Stimulated activated CD8-positive, alpha-beta memory T cell treated with anti-CD3 and anti-CD28 coated beads, Interleukin-2, amount 100 ng/mL, for 1 hour (primary cell): ENCODE measurements around the gene RNF126.

Source experiments
- DNase-seq, 2 donors: peaks; one replicate each; pipeline ENCODE4 v3.0.0-alpha.2; 2020; ENCODE audit warnings: low read depth in 2 of 2

RNF126 gene

DNA sequence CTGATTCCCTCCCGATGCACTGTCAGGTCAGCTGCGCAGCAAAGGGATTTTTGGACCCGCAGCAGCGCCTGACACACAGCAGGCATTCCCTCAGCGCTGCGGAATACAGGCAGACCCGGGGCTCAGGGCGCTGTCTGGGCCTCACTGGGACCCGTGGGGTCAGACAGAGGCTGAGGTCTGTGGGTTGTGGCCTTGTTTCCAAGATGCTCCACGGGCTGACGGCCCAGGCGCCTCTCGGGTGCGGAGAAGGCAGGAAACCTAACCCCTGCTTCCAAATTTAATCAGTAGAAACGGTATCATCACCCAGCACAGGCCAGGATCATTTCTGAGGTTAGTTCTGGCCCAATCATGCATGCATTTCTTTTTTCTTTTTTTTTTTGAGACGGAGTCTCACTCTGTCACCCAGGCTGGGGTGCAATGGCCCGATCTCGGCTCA, 686 bp upstream of the RNF126 start:
- DNase-seq = no peak

GRCh38 chr19:662207-662961, 630 bp downstream of the RNF126 start:
- DNase-seq = peak in 1 of 2 donors; percentile 52

DNA sequence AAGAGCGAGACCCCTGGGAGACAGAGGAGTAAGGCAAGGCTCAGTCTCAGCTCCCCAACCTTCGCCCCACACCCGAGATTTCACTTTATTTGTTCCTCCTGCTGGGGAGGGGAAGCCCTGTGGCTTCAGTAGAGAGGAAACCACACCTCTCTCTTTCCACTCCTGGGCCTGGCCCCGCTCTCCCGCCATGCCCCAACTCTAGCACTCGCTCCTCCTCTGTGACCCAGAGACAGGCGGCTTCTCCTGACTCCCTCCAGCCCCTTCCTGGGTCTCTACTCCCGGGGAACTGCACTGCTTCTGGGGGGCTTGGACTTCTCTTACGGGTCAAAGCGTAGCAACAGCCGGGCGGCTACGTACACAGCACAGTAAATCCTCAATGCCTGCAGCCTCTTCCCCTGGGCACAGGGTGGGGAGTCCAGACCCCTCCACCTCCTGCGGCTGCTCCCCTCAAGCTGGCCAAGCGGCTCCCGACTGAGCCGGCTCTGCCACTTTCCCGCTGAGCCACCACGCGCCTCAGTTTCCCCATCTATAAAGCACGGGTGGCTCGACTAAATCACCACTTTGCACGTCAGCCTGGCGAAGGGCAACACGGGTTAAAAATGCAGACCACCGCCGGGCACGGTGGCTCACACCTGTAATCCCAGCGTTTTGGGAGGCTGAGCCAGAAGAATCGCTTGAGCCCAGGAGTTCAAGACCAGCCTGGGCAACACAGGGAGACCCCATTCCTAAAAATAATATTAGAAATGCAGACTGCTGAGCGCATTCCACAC, 1.4 kb downstream of the RNF126 start:
- peak; percentile 50 to 55 for DNase-seq

GRCh38 chr19:660793-661426, 2.1 kb downstream of the RNF126 start:
- no peak for DNase-seq

DNA sequence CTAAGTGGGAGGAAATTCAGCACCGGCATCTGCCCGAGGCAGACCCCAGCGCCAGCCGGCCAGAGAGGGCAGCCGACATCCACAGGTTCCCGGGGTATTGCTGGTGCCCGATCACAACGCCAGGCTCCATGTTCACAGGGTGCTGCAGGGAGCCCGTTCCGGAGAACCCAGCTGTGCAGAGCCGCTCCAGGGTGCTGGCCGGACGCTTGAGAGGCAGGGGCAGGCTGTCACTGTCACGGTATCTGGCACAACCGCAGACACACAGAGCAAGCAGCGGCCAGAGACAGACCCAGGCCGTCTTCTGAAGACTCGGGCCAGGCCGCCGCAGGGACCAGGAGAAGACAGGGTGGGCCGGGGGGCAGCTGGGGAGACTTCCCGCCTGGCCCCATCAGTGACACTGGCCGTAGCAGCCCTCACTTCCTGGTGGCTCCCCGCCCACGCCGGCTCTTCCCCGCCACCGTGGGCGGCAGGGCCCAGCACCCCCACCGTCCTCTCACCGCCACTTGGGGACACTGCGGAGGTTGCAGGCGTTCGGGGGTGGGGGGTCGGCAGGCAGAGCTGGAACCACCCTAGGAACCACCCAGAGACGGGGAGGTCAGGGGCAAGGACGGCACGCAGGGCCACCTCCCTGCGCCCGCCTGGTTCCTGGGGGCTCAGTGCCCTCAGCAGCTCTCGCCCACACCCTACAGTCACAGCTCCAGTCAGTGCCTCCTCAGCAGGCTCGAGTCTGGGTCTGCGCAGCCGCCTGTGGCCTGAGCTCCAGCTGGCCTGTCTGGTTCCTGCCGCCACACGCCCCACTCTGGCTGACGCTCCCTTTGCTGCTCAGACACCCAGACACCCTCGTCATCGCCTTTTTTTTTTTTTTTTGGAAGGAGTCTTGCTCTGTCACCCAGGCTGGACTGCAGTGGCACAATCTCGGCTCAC, 3.8 kb downstream of the RNF126 start:
- peak in 1 of 2 donors; percentile 35 for DNase-seq

DNA sequence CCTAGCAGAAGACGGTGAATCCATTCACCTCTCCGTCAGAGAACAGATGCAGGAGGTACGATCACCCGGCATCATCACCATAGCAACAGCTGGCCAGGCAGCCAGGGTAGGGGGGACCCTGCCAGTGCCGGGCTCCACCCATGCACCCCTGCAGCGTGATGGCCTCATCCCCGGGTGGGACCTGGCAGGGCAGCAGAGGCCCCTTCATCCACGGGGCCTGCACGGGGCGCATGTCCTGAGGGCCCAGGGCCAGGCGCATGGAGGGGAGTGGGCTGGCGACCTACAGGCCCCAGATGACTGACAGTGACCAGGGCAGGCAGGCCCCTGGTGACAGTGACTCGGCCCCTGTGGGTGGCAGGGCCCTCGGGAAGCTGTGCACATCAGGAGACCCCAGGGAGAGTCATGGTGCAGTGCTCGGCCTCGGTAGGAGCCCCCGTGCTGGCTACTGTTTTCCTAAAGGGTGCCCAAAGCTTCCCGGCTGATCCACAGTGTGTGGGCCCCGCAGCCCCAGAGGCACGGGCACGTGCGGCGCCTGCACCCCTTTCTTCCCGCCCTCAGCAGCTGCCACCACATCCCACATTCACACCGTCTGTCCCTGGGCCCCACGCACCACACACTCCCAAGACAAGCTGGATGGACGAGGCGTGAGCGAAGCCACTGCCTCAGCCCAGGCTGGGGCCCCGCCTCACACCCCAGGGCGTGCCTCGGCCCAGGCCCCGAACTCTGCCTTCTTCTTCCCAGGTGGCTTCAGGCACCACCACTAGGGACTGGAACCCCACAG, 4.8 kb downstream of the RNF126 start:
- no peak for DNase-seq

GRCh38 chr19:657611-658010, 5.4 kb downstream of the RNF126 start:
- no peak for DNase-seq

GRCh38 chr19:656751-657559, 6.1 kb downstream of the RNF126 start:
- DNase-seq = no peak

DNA sequence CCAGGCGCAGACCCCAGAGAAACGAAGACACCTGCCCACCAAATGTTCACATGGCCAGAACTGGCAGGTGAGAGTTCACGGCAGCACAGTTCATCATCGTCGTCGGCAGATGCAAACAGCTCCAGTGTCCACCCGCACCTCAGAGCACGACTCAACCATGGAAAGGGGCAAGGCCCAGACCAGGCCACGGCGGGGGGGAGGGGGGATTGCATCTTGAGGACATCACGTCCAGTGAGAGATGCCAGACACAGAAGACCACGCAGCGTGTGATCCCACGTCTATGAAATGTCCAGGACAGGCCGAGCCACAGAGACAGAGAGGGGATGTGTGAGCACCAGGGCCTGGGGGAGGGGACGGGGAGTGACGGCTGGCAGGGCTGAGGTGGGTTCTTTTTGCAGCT, 7.3 kb downstream of the RNF126 start:
- DNase-seq = no peak

DNA sequence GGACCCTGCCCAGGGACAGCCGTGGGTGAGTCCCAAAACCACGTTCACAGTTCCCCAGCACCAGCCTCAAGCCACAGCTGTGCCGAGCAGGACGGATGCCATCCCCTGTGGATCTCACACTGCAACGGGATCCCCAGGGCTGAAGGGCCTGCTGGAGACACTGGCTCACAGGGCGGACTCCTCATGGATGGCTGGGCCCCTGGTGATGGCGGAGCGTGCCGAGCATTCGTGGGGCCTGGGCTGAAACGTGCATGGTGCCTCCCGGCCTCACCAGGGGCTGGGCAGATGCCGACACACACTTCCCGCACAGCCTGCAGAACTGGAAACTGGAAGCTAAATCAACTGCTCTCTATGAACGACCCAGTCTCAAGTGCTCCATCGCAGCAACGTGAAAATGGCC, 9.6 kb downstream of the RNF126 start:
- no peak for DNase-seq

DNA sequence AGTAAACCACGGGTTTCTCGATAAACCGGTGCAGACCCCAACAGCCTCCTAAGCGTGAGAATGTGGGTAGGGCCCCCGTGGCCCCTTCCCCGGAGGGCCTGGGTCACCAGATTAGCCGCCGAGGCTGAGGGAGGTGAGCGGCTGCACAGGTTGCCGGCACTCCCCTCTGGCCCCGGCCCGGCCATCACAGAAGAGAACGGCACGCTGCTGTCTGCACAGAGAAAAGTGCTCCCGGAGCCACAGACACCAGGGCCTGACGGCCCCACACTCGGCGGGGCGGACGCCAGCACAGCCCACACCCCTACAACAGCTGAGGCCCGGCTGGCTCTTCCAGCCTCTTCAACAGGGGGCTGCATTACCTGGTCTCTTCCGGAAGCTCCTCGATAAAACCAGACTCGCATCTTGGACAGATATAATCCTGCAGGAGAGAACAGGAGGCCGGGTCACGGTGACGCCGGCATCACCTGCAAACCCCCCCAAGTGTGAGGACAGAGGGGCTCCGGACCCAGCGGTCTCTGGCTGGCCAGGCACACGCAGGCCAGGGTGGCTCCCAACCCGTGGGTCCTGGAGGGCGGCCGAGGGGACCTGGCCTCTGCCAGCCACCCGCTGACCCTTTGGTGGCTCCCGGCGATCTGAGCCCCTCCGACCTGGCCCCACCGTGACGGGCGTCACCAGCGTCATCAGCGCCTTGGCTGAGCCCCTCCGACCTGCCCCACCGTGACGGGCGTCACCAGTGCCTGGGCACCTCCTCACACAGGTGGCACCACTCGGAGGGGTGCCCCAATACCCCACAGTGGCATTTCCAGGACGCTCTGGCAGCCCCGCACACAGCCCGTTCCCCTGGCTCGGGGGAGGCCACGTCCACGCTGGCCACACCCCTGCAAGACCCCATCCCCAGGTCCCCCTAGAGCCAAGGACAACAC, 10.3 kb downstream of the RNF126 start:
- DNase-seq = no peak

DNA sequence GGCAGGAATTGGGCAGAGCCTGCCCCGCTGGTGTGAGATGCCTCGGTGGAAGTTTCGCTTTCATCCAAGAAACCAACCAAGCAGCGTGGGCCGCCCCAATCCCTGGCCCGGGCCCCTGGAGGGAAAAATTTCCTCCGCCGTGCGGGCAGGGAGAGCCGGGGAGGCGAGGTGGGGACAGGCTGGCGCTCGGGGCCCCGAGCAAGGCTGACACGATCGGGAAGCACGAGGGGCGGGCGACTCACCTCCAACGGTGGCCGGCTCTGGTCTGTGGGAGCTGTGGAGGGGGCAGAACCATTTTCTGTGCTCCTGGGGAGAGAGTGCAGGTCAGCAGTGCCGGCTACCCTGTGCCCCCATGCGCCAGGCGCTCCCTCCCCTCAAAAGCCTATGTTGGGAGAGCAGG, 11.0 kb downstream of the RNF126 start:
- DNase-seq = no peak

DNA sequence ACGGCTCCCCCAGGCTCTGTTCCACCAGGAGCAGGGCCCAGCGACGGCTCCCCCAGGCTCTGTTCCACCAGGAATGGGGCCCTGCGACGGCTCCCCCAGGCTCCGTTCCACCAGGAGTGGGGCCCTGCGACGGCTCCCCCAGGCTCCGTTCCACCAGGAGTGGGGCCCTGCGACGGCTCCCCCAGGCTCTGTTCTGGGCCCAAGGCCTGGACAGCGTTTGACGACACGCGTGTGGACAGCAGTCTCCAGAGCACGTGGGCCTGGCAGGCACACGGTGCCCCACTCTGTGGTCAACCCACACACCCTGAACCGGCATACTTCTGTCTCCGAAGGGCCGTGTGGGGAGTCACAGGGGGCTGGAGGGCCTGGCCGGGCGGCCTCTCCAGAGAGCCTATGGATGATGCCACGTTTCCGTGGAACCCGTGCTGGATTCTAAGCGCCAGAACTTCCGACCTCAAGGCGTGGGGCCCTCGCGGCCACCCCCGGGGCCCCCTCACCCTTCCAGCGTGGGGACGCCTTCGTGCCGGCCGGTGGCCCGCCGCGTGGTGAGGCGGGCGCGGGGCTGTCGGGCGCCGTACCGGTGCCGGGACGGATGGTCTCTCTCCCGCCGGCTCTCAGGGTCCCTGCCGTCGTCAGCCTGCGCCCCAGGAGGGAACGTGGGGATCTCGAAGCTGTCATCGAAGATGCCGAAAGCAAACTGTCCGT, 11.7 kb downstream of the RNF126 start:
- no peak for DNase-seq

DNA sequence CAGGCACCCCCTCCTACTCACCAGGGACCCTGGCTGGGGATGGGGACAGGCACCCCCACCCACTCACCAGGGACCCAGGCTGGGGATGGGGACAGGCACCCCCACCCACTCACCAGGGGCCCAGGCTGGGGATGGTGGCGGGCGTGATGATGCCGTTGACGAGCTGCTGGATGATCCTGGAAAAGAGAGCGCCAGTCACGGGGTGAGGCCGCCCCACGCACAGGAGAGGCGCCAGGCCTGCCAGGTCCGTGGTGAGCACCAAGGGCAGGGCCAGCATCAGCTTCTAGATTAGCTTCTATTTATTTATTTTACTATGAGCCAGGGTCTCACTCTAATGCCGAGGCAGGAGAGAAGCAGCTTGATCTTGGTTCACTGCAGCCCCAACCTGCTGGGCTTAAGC, 12.9 kb downstream of the RNF126 start:
- DNase-seq = no peak

GRCh38 chr19:648904-649801, 13.9 kb downstream of the RNF126 start:
- DNase-seq = no peak

- DNase-seq = no peak
These were observed 14.7 kb downstream of the RNF126 start for GRCh38 chr19:648305-648704.

DNA sequence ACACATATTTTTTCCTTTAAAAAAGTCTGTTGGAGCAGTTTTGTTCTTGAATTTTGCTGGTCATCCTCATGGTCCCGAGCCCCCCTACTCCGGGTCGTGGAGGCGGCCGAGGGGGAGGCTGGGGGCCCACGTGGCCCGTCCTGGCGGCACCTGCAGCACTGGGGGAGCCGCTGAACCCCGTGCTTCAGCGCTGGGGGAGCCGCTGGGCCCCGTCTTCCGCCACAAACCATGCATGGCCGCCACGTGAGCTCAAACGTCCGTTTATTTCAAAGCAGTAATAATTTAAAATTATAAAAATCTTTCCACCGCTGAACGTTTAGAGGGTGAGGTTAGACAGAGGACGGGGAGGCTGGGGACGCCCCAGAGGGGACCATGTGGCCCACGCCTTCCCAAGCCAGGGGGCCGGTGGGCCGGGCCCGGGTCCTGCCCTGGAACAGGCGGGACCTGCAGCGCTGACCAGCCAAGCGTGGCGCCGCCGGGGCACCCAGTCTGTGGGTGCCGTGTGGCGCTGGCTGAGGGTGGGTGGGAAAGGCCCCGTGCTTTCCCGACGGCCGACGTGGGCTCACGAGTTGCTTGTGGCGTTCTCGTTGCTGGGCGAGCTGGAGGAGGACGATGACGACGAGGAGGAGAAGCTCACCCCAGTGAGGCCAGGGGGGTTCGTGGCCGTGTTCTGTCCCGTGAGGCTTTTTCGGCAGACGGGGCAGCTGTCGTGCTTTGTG, 15.3 kb downstream of the RNF126 start:
- no peak for DNase-seq
